Breast epithelium (tissue), 3 donors: ENCODE measurements around the gene RNF141.

Experiments used
- CTCF ChIP-seq, 3 donors: fragments of 450-650 bp; IDR thresholded peaks; one replicate each; pipeline ENCODE4 v1.5.1; 2016 to 2017; ENCODE audit warnings: antibody characterized with exemption in 3 of 3, mild to moderate bottlenecking in 3 of 3, moderate library complexity in 3 of 3
- POLR2A ChIP-seq: fragments of 450-650 bp; IDR thresholded peaks from one replicate; pipeline ENCODE4 v1.6.1; 2016; ENCODE audit warnings: antibody characterized with exemption, mild to moderate bottlenecking, moderate library complexity
- POLR2AphosphoS5 ChIP-seq, 3 donors: sonication (generic); formaldehyde crosslinking; IDR thresholded peaks; one replicate each; pipeline ENCODE4 v1.6.1; 2017; ENCODE audit warnings: antibody characterized with exemption in 3 of 3

- TF ChIP-seq POLR2AphosphoS5 (IDR thresholded peaks at IDR 0.05) (peak in 1 of 3 donors; percentile 79), CTCF (IDR thresholded peaks at IDR 0.05) (no peak), POLR2A (no peak)
Measured at GRCh38 chr11:10490398-10491241, 50.4 kb downstream of the RNF141 start.
